Heart left ventricle (tissue), 13 donors: ENCODE measurements around the gene FGD3.

ENCODE experiments used
- CTCF ChIP-seq, 12 donors: fragments of 200-600 bp; sonication (generic) in 4 of 12; IDR thresholded peaks; one replicate each; pipeline versions ENCODE4 v1.5.0 to v1.8.0; 2018 to 2022; ENCODE audit warnings: antibody characterized with exemption in 12 of 12, mild to moderate bottlenecking in 5 of 12
- POLR2A ChIP-seq, 2 donors: fragments of 450-650 bp; IDR thresholded peaks; one replicate each; pipeline ENCODE4 v1.6.1; 2017; ENCODE audit warnings: antibody characterized with exemption in 2 of 2, mild to moderate bottlenecking in 2 of 2, moderate library complexity in 2 of 2
- donor health status: ischemic (EF 13 %, LVEDD 7.1; RV severe dilation, severe dysfunction).
- donor health status: DM: no; HTN: yes; CAD: no.
- donor health status: DM: no; HTN: no; CAD: no.
- donor health status: ischemic (EF 25% LVEDD 6.9; RV normal size, moderate dysfunction).
- donor health status: ischemic (EF 25% LVEDD 5.7; RV mildly dilated, moderate dysfunction).
- donor health status: ischemic (EF 35%, LVEDD 5.7; RV mildly dilated, moderate dysfunction).
- donor health status: nonischemic (EF 11% LVEDD 7.7; RV severe dilation, severe dysfunction).
- donor health status: DM: yes; HTN: yes; CAD: no.
- donor health status: PGD.
- donor health status: ischemic (EF 29% LVEDD 5.4; RV normal size, mild dysfunction).
- donor health status: nonischemic (EF 23%, LVEDD 6.1; RV moderate dilation, normal function).

- TF ChIP-seq CTCF (IDR thresholded peaks at IDR 0.05) (no peak), POLR2A (IDR thresholded peaks at IDR 0.05) (no peak)
Measured at GRCh38 chr9:93050231-93050630, 102.9 kb downstream of the FGD3 start.
